WI38 (cell line): ENCODE data around the gene FBN1.

Experiments used
- H3K4me3 ChIP-seq: 2 replicates; pipeline ENCODE4 v1.5.1; 2011; ENCODE audit warnings: low read depth, mild to moderate bottlenecking, control low read depth, low read length
- CTCF ChIP-seq: IDR thresholded peaks from 2 replicates; pipeline ENCODE4 v1.5.1; 2012; ENCODE audit warnings: low read depth, mild to moderate bottlenecking, control low read depth, low read length

Gene FBN1

GRCh38 chr15:48556159-48556897 is 89.2 kb downstream of the FBN1 start:
- no peak for TF ChIP-seq CTCF
- H3K4me3 ChIP-seq, result no peak overlapping the region

GRCh38 chr15:48555241-48555881 is 90.1 kb downstream of the FBN1 start:
- no peak for TF ChIP-seq CTCF
- no peak overlapping the region for H3K4me3 ChIP-seq

- H3K4me3 ChIP-seq, result no peak overlapping the region
- no peak for TF ChIP-seq CTCF
Observed at GRCh38 chr15:48554112-48554511, 91.4 kb downstream of the FBN1 start.

- TF ChIP-seq CTCF, result no peak
- H3K4me3 ChIP-seq, result no peak overlapping the region
Observed at GRCh38 chr15:48553559-48553958, 92.0 kb downstream of the FBN1 start.

- TF ChIP-seq CTCF, result no peak
- H3K4me3 ChIP-seq, result no peak overlapping the region
Observed at GRCh38 chr15:48550822-48551525, 94.5 kb downstream of the FBN1 start.

- no peak overlapping the region for H3K4me3 ChIP-seq
- TF ChIP-seq CTCF, result no peak
Observed at GRCh38 chr15:48548455-48548854, 97.1 kb downstream of the FBN1 start.

- TF ChIP-seq CTCF, result no peak
- no peak overlapping the region for H3K4me3 ChIP-seq
Observed at GRCh38 chr15:48547286-48547685, 98.2 kb downstream of the FBN1 start.
